HEK293 (cell line): ENCODE results near the gene LAMB4.

ENCODE experiments used
- BCL6B ChIP-seq: fragments of 450-650 bp; formaldehyde crosslinking; IDR thresholded peaks from 2 replicates; pipeline ENCODE4 v1.5.1; 2017; ENCODE audit warnings: missing biosample characterization, missing genetic modification characterization
- PBX3 ChIP-seq: sonication (generic); formaldehyde crosslinking; IDR thresholded peaks from 2 replicates; pipeline ENCODE4 v1.8.1; 2022; ENCODE audit warnings: mild to moderate bottlenecking, moderate library complexity, missing genetic modification reagents
- ZBTB8A ChIP-seq: fragments of 450-650 bp; formaldehyde crosslinking; IDR thresholded peaks from 2 replicates; pipeline ENCODE4 v1.5.1; 2016; ENCODE audit warnings: missing biosample characterization, missing genetic modification characterization
- ZNF426 ChIP-seq: fragments of 450-650 bp; formaldehyde crosslinking; IDR thresholded peaks from 2 replicates; pipeline ENCODE4 v1.5.1; 2017; ENCODE audit warnings: missing biosample characterization, missing genetic modification characterization, mild to moderate bottlenecking, inconsistent platforms, moderate library complexity
- ZNF521 ChIP-seq: fragments of 450-650 bp; formaldehyde crosslinking; IDR thresholded peaks from 2 replicates; pipeline ENCODE4 v1.5.1; 2017; ENCODE audit warnings: missing biosample characterization, mild to moderate bottlenecking, missing genetic modification characterization
- ZNF561 ChIP-seq: fragments of 450-650 bp; IDR thresholded peaks from 2 replicates; pipeline ENCODE4 v1.5.1; 2018; ENCODE audit warnings: missing biosample characterization, missing genetic modification characterization, borderline replicate concordance
- TF ChIP-seq, protein P1 (sequence below): fragments of 450-650 bp; formaldehyde crosslinking; IDR thresholded peaks from 2 replicates; pipeline ENCODE4 v1.5.1; 2016; ENCODE audit warnings: missing biosample characterization, missing genetic modification characterization

DNA sequence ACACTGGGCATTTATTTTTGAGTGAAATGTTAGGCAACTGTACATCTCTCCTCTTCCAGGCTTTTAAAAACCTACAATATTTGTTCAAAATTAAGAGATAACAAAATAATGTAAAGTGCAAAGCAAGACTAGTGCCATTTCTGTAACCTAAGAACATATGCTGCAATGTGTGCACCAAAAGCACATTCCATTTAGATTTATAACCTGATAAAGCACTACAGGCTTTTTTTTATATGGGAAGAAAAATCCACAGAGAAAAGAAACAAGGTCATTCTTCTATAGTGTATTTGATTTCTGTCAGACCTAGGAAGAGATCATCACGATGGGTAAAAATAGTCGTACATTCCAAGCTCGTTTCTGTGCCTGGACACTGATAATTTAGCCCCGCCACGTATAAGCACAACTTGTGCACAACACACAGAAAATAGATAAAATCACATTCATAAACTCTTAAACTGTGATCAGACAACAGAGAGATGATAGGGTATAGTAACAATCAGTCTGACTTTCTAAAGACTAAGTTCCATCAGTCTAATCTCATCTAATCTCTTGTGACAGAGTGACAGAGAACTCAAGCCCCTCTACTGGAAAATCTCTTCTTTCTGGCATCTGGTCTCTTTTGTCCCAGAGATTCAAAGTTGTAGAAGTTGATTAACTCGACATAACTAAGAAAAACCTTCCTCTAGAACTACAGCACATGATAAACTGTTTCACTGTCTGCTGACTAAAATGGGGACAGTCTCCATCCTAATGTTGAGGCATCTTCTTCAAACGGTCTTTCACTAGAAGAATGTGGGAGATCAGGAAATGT, 133.9 kb downstream of the LAMB4 start:
- TF ChIP-seq, protein P1, sequence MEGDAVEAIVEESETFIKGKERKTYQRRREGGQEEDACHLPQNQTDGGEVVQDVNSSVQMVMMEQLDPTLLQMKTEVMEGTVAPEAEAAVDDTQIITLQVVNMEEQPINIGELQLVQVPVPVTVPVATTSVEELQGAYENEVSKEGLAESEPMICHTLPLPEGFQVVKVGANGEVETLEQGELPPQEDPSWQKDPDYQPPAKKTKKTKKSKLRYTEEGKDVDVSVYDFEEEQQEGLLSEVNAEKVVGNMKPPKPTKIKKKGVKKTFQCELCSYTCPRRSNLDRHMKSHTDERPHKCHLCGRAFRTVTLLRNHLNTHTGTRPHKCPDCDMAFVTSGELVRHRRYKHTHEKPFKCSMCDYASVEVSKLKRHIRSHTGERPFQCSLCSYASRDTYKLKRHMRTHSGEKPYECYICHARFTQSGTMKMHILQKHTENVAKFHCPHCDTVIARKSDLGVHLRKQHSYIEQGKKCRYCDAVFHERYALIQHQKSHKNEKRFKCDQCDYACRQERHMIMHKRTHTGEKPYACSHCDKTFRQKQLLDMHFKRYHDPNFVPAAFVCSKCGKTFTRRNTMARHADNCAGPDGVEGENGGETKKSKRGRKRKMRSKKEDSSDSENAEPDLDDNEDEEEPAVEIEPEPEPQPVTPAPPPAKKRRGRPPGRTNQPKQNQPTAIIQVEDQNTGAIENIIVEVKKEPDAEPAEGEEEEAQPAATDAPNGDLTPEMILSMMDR (tag by site-specific recombination) = no peak
- TF ChIP-seq ZBTB8A (tag by site-specific recombination) (no peak), ZNF521 (tag by site-specific recombination) (no peak), BCL6B (tag by site-specific recombination) (no peak), ZNF561 (tag by site-specific recombination) (no peak), PBX3 (CRISPR knock-in tag) (no peak), ZNF426 (tag by site-specific recombination) (no peak)
